Hematopoietic multipotent progenitor cell (in vitro differentiated cells): ENCODE measurements around the gene TMEM269. TPM values are rescaled to one million over a fixed set of nuclear protein-coding genes. Genes with fewer than 3 reads are reported as not detected.
"Not testable (repeated sequence)": the region's sequence is repeated elsewhere in the genome, so short reads cannot be mapped to it uniquely, and the experiment has no call there.

Experiments
- DNase-seq, 3 donors: peaks; one replicate each; pipeline ENCODE4 v3.0.0-alpha.2; 2011 to 2015; ENCODE audit warnings: low read depth in 2 of 3, low spot score in 2 of 3
- total RNA-seq: library from RNA; depleted of rRNA; stranded (reverse); fragments of >200 nt; gene quantifications from one replicate; pipeline ENCODE4 v1.2.3, GENCODE V29; 2012

The TMEM269 gene
- total RNA-seq, 1 donor = under 0.01 TPM

DNA sequence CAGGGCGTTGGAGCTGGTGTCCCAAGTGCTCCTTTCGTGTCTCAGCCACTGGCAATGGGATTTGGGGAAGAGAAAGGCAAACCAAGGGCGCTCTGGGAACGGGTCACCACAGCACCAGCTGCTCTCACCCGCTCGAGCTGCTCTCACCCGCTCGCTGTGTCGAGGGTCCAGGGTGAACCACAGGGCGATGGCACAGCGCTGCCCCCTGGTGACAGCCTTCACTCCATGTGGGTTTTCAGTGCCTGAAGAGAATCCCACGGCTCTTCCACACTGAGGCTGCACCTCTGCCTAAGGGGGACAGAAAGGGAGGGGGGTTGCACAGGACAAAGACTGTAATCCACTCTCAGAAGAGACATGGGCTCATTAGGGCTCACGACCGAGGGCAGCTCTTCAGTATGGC lies 37.7 kb upstream of the TMEM269 start:
- DNase-seq = peak; percentile 24 to 72 (median 47)

DNA sequence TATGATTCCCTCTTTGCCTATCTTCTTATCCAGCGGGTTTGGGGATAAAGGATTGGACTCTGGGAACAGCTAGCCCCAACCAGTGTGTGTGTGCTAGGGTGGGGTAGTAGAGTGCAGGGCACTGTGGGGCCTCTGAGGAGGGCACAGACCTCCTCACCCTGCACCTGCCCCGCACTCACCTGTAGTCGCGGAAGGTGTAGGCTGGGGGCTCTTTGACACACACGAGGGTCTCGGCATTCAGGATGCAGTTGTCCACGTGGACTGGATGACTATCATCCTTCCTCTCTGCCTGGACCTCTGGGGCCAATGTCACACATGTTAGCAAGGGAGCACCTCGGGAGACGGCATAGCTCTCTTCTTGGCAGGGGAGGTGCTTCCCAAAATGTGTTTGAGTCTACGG lies 36.8 kb upstream of the TMEM269 start:
- DNase-seq = no peak

DNA sequence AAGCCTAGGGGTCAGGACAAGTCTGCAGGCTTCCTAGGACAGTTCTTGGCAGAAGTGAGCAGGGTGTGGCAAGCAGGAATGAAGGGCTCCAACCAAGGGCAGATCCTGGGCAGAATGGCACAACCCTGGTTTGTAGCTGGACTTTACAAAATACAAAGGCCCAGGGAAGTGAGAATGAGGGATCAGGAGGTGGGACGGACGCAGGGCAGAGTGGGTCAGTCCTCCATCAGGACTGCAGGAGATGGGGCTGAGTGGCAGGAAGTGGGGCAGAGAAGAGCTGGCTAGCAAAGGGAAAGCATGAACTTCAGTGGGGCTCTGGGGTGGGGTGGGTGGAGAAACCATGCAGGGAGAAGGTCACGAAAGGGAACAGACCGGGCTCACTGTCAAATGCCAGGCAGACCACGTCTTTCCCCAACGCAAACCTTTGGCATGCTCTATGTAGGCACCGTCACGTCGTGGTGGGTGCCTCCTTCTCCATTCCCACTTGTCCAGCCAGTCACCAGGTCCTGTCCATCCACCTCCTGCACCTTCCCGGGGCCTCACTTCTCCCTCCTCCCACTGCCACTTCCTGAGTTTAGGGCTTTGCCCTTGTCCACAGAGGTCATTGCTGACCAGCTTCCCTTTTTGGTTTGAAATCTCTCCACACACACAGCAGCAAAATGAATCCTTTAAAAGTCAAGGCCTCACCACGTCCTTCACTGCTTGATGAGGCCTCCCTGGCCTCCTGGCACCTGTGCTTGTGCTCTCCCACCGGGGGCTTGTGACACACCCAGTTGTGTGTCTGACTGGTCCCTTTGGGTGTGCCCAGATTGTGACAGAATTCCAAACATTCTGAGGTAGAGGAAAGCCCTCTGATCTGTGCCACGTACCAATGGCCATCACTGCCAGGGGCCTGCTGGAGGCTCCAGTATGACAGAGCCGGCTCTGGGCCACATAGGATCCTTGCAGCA lies 36.1 kb upstream of the TMEM269 start:
- no peak for DNase-seq

DNA sequence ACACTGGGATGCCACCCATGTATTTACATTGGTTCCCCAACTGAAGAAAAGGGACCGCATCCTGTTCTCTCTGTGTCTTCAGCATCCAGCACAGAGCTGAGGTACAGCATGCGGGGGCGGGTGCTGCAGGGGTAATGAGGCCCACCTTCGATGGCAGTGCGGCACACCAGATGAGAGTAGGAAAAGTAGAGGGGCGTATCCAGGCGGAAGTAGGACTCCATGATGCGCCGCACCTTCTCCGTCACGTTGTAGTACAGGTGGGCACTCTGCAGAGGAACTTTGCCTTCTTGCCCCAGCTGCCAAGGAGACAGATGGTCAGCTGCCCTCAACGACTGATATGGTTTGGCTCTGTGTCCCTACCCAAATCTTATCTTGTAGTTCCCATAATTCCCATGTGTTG lies 34.8 kb upstream of the TMEM269 start:
- DNase-seq = no peak

DNA sequence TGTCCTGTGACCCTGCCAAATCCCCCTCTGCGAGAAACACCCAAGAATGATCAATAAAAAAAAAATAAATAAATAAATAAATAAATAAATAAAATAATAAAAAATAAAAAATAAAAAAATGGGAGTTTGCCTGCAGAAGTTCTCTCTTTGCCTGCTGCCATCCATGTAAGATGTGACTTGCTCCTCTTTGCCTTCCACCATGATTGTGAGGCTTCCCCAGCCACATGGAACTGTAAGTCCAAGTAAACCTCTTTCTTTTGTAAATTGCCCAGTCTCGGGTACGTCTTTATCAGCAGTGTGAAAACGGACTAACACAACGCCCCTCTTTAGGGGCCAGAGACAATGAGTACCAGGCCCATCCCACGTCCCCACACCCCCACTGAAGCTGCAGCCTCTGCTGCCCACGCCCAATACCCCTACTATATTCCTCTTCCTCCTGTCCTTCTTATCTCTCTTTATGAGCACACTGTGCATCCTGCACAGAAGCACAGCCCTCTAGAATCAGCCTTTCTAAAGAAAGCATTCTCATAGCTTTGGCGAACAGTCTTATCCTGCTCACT lies 33.2 kb upstream of the TMEM269 start:
- not testable (repeated sequence) for DNase-seq

DNA sequence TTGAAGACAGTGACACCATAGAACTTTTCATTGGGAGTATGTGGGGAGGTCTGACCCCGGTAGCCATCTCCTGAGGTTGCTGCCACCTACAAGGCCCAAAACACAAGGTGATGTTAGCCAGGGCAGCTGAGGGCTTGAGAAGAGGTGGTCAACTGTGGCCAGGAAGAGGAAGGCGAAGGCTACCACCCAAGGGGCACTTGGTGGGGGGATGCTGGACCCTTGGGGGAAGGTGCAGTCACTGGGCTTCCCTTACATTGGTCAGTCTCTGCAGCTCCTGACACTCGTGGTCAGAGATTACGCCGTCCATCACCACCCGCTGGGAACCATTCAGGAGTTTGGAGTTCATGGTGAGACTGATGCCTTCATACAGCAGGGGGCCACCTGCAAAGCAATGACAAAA lies 32.5 kb upstream of the TMEM269 start:
- DNase-seq = no peak

DNA sequence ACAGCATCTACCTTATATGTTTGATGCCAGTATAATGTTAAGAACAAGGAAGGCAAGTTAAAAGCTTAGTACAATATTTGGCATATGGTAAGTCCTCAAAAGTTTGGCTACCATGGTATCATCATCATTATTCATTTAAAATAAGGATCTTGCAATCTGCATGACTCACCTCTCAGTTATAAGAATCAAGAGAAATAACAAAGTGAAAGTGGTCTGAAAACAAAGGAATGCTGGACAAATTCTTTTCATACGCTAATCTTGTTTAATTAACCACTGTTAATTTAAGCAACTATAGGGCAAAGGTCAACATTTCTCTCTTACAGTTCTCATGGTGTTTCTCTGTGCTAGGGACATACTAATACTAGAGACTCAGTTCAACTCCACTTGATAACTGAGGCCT lies 31.7 kb upstream of the TMEM269 start:
- DNase-seq = no peak

DNA sequence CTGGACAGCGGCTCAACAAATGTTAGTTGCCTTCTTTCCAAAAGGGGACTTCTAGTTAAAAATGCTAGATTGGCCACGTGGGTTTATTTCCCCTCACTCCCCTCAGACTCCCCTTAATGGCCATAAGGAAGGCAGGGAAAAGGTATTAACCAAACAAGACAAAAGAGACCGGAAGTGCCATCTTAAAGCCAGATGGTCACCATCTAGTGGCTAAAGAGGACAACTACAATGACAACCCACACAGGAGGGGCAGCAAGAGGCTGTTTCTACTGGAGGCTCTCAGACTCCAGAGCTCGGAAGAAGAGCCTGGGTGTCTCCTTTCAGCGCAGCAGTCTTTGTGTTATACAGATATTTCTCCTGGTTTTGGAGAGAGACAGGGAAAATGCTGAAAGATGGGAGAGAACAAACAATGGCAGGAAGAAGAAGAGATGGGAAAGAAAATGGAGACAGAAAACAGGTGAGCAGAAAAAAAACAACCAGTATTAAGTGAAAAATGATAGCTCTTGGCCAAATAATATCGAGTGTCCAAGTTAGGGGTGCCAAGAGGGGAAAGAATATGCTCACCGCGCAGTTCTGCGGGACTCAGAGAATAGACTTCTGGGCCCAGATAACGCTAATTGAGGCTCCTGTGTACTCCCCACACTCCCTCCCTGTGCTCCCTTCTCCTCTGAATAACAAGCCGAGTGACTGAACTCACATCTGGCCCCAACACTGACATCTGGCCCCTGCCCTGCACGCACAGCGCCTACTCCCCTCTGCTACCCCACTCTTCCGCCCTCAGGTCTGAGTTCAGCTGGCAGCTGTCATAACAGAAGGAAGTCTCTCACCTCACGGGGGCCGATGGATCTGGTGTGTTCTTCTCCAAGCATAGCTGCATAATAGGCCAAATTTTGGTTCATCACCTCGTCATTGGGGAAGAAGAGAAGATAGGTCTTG lies 27.6 kb upstream of the TMEM269 start:
- DNase-seq = peak in 2 of 3 donors; percentile 43 to 62

DNA sequence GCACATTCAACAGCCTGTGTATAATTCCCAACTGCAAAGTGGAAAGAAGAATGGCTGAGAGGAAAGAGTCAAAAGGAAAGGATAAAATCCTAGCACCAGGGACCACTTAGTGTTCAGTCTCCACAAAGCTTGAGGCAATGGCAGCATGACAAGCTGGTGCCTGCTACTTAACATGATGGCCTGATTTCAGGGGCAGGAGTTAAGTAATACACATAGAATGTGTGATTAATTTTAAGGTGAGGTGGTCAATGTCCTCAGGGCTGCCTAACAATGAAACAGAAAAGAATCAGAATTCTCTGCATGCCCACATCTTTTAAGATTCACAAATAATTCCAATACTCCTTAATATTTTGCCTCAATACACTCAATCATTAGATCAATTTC lies 26.9 kb upstream of the TMEM269 start:
- DNase-seq = no peak

DNA sequence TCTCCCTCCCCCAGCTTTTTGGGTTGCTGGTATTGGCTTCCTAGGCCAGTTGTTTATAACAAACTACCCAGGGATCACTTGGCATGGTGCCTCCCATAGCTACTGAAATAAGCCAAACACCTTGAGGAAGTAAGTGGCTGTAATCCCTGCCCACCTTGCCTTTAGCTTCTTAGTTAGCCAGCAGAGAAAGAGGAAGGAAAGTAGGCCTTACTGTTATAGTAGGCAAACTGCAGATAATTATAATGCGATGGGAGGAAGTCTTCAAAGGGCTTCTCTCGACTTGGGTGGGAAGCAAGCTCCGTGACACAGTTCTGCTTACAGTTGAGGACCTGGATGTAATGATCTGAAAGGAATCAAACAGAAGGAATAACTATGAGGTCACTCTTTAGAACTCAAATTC lies 26.1 kb upstream of the TMEM269 start:
- DNase-seq = peak in 1 of 3 donors; percentile 54

DNA sequence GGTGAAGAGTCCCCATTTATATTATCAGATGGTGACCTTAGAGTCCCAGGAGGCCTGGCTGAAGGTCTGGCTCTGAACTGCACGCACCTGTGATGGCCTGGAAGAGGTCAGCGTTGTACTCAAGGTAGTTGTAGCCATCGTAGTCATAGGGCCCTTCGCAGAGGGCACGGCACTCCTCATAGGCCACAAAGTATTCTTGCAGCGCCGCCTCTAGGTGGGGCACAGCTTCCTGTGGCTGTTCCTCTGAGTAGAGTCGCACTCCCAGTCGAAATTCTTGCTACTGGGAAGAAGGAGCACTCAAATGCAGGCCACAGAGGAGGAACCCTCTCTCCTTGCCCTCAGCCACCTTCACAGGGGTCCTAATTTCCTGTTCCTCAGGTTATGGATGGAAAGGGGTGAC lies 25.7 kb upstream of the TMEM269 start:
- peak in 1 of 3 donors; percentile 19 for DNase-seq

DNA sequence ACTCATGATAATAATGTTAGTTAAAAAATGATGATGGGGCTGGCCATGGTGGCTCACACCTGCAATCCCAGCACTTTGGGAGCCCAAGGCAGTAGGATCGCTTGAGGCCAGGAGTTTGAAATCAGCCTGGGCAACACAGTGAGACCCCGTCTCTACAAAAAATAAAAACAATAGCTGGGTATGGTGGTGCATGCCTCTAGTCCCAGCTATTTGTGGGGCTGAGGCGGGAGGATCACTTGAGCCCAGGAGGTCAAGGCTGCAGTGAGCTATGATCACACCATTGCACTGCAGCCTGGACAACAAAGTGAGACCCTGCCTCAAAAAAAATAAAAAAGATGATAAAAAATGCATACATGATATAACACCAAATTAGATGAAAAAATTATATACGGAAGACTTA lies 23.2 kb upstream of the TMEM269 start:
- DNase-seq = no peak

DNA sequence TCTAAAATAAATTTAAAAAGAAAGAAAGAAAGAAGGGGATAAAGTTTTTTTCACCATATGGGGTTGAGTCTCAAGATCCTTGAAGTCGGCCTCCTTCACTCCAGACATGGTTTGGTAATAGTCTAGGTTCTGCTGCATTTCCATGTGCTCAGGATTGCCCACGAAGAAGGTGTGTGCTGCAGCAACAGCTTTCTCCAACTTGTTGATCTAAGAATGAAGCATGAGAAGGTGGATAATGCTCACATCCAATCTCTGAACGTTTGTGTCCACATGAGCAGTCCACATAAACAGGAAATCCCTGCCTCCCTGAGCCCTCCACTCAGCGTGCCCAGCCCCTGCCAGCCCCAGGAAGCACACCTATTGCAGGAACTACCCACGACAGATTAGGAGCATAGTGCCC lies 22.5 kb upstream of the TMEM269 start:
- no peak for DNase-seq

DNA sequence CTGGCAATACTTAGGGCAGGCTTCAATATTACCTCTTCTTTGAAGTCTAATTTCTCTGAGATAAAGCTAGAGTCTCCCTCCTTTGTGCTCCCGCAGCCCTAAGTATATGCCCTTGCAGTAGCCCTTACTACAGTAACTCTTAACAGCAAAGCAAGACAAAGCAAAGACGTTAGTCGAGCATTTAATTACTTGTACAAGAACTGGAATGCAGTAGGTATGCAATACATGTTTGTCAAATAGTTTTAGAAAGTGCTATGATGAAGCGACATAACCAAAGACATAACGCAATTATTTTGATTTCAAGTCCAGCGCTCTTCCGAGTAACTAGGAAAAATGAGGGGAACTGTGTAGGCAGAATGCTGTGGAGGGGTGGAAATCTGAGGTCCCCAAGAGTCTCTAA lies 19.5 kb upstream of the TMEM269 start:
- no peak for DNase-seq

DNA sequence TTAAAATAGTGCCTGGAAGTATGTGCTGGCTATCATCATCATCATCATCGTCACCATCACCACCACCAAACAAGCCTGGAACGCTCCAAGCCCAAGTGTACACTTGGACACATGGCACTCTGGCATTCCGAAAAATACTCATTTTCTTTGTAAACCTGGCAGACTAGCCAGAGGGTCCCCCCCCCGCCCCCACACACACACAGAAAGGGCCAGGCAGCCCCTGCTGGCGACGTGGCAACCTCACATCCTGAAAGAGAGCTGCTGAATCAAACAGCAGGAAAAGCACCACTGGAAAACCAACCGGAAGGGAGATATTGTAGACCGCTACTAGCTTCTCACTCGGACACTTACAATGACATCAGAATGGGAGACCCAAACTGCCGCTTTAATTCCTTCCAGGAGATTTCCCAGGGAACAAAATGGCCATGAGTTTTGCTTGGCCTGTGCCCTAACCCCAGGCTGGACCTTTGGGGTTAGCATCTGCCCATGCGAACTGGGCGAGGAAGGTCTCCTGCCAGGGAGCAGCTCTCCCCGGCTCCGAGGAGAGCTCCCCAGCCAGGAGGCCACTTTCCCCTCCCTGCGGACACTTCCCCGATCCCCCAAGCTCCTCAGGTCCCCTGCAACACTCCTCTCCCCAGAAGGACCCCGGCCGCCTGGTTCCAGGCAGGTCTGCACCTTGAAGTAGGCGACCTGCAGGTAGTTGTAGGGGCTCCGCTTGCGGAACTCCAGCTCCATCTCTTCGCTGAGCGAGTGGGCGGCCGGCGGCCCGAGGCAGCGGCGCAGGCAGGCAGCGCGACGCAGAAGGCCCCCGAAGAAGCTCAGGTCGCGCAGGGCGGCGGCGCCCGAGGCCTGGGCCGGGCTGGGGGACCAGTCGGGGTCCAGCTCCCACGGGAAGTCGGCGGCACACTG lies 18.7 kb upstream of the TMEM269 start:
- DNase-seq = peak in 2 of 3 donors; percentile 63 to 64

DNA sequence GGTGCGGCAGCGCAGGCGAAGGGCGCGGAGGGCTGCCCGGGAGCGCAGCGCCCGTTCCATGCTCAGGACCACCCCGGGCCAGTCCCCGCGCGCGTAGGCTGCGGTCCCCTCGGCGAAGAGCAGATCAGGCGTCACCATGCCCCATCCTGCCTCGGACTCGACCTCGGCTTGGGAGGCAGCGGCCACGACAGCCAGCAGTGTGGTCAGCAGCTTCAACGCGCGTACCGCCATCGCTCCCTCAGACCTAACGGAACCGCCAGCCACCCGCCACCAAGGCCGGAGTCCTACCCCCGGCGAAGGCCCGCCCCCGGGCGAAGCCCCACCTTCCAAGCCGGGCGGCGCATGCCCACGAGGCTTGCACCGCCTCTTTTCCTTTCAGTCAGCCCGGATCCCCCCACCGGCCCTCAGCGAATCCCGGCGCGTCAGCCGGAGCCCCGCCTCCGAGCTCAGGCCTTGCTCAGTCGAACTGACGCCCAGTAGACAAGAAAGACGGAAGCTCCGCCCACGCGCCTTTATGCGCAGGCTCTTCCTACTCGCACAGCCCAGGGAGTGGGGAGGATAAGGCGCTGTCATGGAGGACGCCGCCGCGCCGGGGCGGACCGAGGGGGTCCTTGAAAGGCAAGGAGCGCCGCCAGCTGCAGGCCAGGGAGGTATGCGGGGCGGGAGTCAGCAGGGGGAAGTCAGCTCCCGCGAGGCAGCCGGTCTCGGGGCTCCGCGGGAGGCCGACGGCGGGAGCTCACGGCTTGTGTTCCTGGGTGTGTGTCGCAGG lies 17.9 kb upstream of the TMEM269 start, which contains the start of the genes C1orf50 and P3H1:
Gene C1orf50, plus strand, starts transcription at position 509 of the 769 bp plus-strand sequence. Its CDS starts 63 bp downstream, at position 572.
Gene P3H1, minus strand, starts transcription at position 288 of the 769 bp plus-strand sequence. Its CDS starts 57 bp downstream, at position 231.
- peak; percentile 97 to 100 (median 100) for DNase-seq

DNA sequence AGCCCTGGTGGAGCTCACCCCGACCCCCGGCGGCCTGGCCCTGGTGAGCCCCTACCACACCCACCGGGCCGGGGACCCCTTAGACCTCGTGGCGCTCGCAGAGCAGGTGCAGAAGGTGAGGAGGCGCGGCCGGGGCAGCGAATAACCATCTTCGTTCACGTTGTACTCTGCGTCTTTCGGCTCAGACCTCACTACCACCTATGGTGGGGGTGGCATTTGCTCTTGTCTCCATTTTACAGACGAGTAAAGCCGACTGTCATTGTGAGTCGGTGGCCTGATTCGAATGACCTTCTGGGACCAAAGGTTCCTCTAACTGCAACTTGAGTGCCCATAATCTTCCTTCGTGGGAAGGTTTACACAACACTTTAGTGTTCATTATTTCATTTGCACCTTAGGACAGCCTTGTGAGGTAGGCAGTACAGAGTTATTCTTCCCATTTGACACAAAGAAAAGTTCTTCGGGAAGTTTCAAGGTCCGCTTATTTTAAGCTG lies 17.2 kb upstream of the TMEM269 start:
- no peak for DNase-seq

DNA sequence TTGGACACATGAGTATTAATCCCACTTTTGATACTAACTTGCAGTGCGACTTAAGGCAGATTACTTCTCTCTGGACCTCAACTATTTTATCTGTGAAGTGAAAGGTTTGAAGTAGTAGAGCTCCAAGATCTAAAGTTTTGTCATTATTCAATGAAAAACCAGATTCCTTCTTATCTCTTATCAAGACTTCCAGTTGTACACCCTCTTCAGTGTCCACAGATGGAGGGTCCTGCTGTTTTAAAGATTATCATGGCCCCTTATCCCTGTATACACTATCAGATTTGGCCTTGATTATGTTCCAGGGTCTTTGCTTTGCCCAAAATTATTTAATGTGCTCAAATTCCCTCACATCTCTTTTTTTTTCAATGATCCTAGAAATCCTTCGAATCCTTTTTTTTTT lies 16.6 kb upstream of the TMEM269 start:
- DNase-seq = no peak

DNA sequence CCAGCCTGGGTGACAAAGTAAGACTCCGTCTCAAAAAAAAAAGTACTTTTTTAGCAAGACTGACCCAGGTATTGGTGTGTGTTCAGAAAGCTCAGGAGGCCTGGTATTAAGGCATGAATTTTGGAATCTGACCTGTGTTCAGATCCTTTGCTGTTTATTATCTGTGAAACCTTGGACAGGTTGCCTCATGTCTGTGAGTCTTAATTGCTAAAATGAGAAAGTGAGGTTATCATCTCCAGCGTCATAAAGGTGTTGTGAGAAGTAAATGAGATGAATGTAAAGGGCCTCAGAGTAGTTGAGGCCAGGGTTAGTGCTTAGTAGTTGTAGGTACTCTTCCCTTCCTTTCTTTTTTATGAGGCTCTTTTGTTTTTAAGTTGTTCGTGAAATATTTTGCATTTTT lies 15.0 kb upstream of the TMEM269 start:
- no peak for DNase-seq
